Tibial artery (tissue), 4 donors: ENCODE measurements around the gene KCNQ1.

Experiments used
- DNase-seq, 2 donors: peaks; one replicate each; pipeline ENCODE4 v3.0.0-alpha.2; 2019
- H3K27ac ChIP-seq, 2 donors: fragments of 200-600 bp; sonication (generic) in 1 of 2; 1 replicate in 1 of 2; 2 replicates in 1 of 2; pipeline ENCODE4 v1.5.1; 2018 to 2019; ENCODE audit warnings: mild to moderate bottlenecking in 1 of 2
- H3K27me3 ChIP-seq, 2 donors: fragments of 200-600 bp; sonication (generic) in 1 of 2; one replicate each; pipeline versions ENCODE4 v1.5.1 to v1.6.0; 2016 to 2019
- H3K36me3 ChIP-seq, 3 donors: fragments of 200-600 bp; sonication (generic) in 2 of 3; one replicate each; pipeline ENCODE4 v1.5.1; 2016 to 2019; ENCODE audit warnings: mild to moderate bottlenecking in 2 of 3
- H3K4me1 ChIP-seq, 4 donors: fragments of 200-600 bp; sonication (generic) in 2 of 4; 1 replicate in 3 of 4; 2 replicates in 1 of 4; pipeline ENCODE4 v1.5.1; 2016 to 2019
- H3K4me3 ChIP-seq, 2 donors: fragments of 200-600 bp; sonication (generic) in 1 of 2; 1 replicate in 1 of 2; 2 replicates in 1 of 2; pipeline ENCODE4 v1.5.1; 2018 to 2019; ENCODE audit warnings: mild to moderate bottlenecking in 2 of 2
- H3K9me3 ChIP-seq, 3 donors: fragments of 200-600 bp; sonication (generic) in 1 of 3; one replicate each; pipeline ENCODE4 v1.5.1; 2016 to 2019
- CTCF ChIP-seq, 2 experiments: fragments of 200-600 bp in 1 of 2; fragments of 450-650 bp in 1 of 2; IDR thresholded peaks; one replicate each; pipeline ENCODE4 v1.5.1; 2017 to 2019; ENCODE audit warnings: antibody characterized with exemption in 2 of 2, mild to moderate bottlenecking in 1 of 2, moderate library complexity in 1 of 2
- intact Hi-C: fragments of 100-400 bp; cut with DNase I; formaldehyde crosslinking; loops from one replicate; pipeline ENCODE4 v1.15.0; 2023; ENCODE audit warnings: low total_unique reads

KCNQ1 gene

GRCh38 chr11:2535673-2536439, 91.0 kb downstream of the KCNQ1 start:
- TF ChIP-seq CTCF (IDR thresholded peaks at IDR 0.05): no peak
- Histone ChIP-seq H3K4me3 (no peak overlapping the region), H3K36me3 (no peaks in the 10 kb centered on the region), H3K27me3 (peaks cover 0 to 27% of the 10 kb centered on the region in 2 donors), H3K27ac (no peak overlapping the region), H3K4me1 (peaks cover 0 to 10% (median 5%) of the 10 kb centered on the region in 4 donors), H3K9me3 (no peaks in the 10 kb centered on the region)
- DNase-seq: peak in 1 of 2 donors; percentile 54
- intact Hi-C loops: no loop called here

GRCh38 chr11:2536440-2536989, 91.7 kb downstream of the KCNQ1 start:
- Histone ChIP-seq H3K9me3 (no peaks in the 10 kb centered on the region), H3K27me3 (peaks cover 0 to 25% of the 10 kb centered on the region in 2 donors), H3K27ac (no peak overlapping the region), H3K4me1 (peaks cover 0 to 10% (median 5%) of the 10 kb centered on the region in 4 donors), H3K4me3 (no peak overlapping the region), H3K36me3 (no peaks in the 10 kb centered on the region)
- no peak for TF ChIP-seq CTCF (IDR thresholded peaks at IDR 0.05)
- intact Hi-C loops: no loop called here
- peak in 1 of 2 donors; percentile 46 for DNase-seq

- intact Hi-C loops: no loop called here
- no peak for TF ChIP-seq CTCF (IDR thresholded peaks at IDR 0.05)
- H3K27me3 ChIP-seq: peaks cover 0 to 18% of the 10 kb centered on the region in 2 donors
- peaks cover 0 to 10% (median 5%) of the 10 kb centered on the region in 4 donors for H3K4me1 ChIP-seq
- no peak overlapping the region for H3K4me3 ChIP-seq
- no peak overlapping the region for H3K27ac ChIP-seq
- no peaks in the 10 kb centered on the region for H3K36me3 ChIP-seq
- DNase-seq: peak in 1 of 2 donors; percentile 28
- no peaks in the 10 kb centered on the region for H3K9me3 ChIP-seq
Observed at GRCh38 chr11:2537010-2537705, 92.3 kb downstream of the KCNQ1 start.

- no peaks in the 10 kb centered on the region for H3K9me3 ChIP-seq
- DNase-seq: peak in 1 of 2 donors; percentile 29
- TF ChIP-seq CTCF (IDR thresholded peaks at IDR 0.05): no peak
- peaks cover 0 to 15% of the 10 kb centered on the region in 2 donors for H3K27me3 ChIP-seq
- H3K36me3 ChIP-seq: no peaks in the 10 kb centered on the region
- no peak overlapping the region for H3K4me3 ChIP-seq
- peaks cover 0 to 3% (median 2%) of the 10 kb centered on the region in 4 donors for H3K4me1 ChIP-seq
- H3K27ac ChIP-seq: no peak overlapping the region
- intact Hi-C loops: no loop called here
Observed at GRCh38 chr11:2537896-2538724, 93.3 kb downstream of the KCNQ1 start.

- Histone ChIP-seq H3K4me1 (no peaks in the 10 kb centered on the region), H3K27ac (no peak overlapping the region), H3K27me3 (peaks cover 0 to 15% of the 10 kb centered on the region in 2 donors), H3K4me3 (no peak overlapping the region), H3K36me3 (no peaks in the 10 kb centered on the region), H3K9me3 (no peaks in the 10 kb centered on the region)
- intact Hi-C loops: no loop called here
- no peak for TF ChIP-seq CTCF (IDR thresholded peaks at IDR 0.05)
- DNase-seq: peak in 1 of 2 donors; percentile 53
Observed at GRCh38 chr11:2538951-2539350, 94.1 kb downstream of the KCNQ1 start.
